Mesodermal cell (in vitro differentiated cells): ENCODE data around the gene TPP2.

Source experiments
- H3K27ac ChIP-seq: 2 replicates; pipeline ENCODE4 v1.7.0; 2013; ENCODE audit warnings: mild to moderate bottlenecking, low read depth, low read length, moderate library complexity; ENCODE audit not compliant: severe bottlenecking
- H3K36me3 ChIP-seq: 2 replicates; pipeline ENCODE4 v1.7.1; 2013; ENCODE audit warnings: mild to moderate bottlenecking, low read length, moderate library complexity; ENCODE audit not compliant: control insufficient read depth, insufficient read depth
- H3K4me1 ChIP-seq: one replicate; pipeline ENCODE4 v1.7.1; 2013; ENCODE audit warnings: mild to moderate bottlenecking, low read length; ENCODE audit not compliant: insufficient read depth, control insufficient read depth, poor library complexity, severe bottlenecking
- H3K4me3 ChIP-seq: 2 replicates; pipeline ENCODE4 v1.7.0; 2013; ENCODE audit warnings: low read length, control low read depth, mild to moderate bottlenecking; ENCODE audit not compliant: insufficient read depth, poor library complexity, severe bottlenecking; ENCODE audit errors: extremely low read depth
- H3K9me3 ChIP-seq: 2 replicates; pipeline ENCODE4 v1.7.1; 2013; ENCODE audit warnings: mild to moderate bottlenecking, low read length, moderate library complexity; ENCODE audit not compliant: control insufficient read depth
- WGBS, 2 experiments: methylation state at CpG; one replicate each; pipeline ENCODE4 v1.1.5; 2013; ENCODE audit warnings: missing lambda C conversion rate in 2 of 2; ENCODE audit not compliant: insufficient coverage in 2 of 2; 5-methylcytosine and 5-hydroxymethylcytosine counted together

The TPP2 gene

GRCh38 chr13:102724923-102725322 is 128.1 kb downstream of the TPP2 start:
- WGBS, 2 experiments = 87 to 93% methylated on average over 2 to 5 of the region's 6 CpGs
- H3K4me1 ChIP-seq = no peaks in the 10 kb centered on the region
- H3K9me3 ChIP-seq = no peaks in the 10 kb centered on the region
- H3K36me3 ChIP-seq = no peaks in the 10 kb centered on the region
- H3K27ac ChIP-seq = no peak overlapping the region
- H3K4me3 ChIP-seq = no peak overlapping the region

GRCh38 chr13:102726430-102726829 is 129.6 kb downstream of the TPP2 start:
- H3K27ac ChIP-seq = no peak overlapping the region
- 80% methylated on average over 1 of the region's 2 CpGs; no CpG with 5 or more reads in 1 of the 2 experiments for WGBS, 2 experiments
- H3K36me3 ChIP-seq = no peaks in the 10 kb centered on the region
- no peaks in the 10 kb centered on the region for H3K9me3 ChIP-seq
- H3K4me3 ChIP-seq = no peak overlapping the region
- no peaks in the 10 kb centered on the region for H3K4me1 ChIP-seq
